ENCODE results near the gene AHI1. TPM values are rescaled to one million over a fixed set of nuclear protein-coding genes. Genes with fewer than 3 reads are reported as not detected.

The AHI1 gene
- total and polyA plus RNA-seq, 2 donors from 2014 or later, result 9.1 to 28.5 TPM

DNA sequence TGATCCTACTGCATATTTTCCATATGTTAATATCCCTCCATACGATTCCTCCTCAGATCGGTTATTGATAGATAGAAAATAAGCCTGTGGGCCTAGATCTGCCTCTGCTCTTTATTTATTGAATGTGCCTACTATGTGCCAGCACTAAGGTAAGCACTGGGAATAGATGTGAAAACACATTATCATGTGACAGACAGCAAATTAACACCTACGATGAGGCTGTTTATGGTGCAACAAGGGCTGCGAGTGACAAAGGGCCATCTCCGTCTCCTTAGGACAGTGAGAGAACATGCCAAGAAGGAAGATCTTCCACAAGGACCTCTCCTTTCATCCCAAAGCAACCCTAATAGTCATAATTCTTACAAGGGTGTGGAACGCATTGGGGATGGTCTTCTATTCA, 225.9 kb downstream of the AHI1 start:
- H3K36me3 ChIP-seq (ENCODE audit: control insufficient read depth in 2 of 3, insufficient read depth in 3 of 3, low read length in 3 of 3), result no peaks in the 10 kb centered on the region
- FAIRE-seq (no peak), DNase-seq (no peak)
- no peak overlapping the region for H3K4me3 ChIP-seq (ENCODE audit: low read length in 3 of 3)
- no peak overlapping the region for H3K9ac ChIP-seq (ENCODE audit: low read length in 3 of 3)
- no peak overlapping the region for H3K27ac ChIP-seq (ENCODE audit: low read depth in 2 of 2, low read length in 2 of 2)
- H3K27me3 ChIP-seq (ENCODE audit: control insufficient read depth, insufficient read depth, low read length), result no peaks in the 10 kb centered on the region
- TF ChIP-seq CTCF (IDR thresholded peaks at IDR 0.05; ENCODE audit: borderline replicate concordance, extremely low read depth, insufficient read depth), result no peak
- H3K4me1 ChIP-seq (ENCODE audit: control insufficient read depth in 2 of 3, insufficient read depth in 2 of 3, low read depth in 1 of 3, low read length in 3 of 3), result peaks cover 0 to 3% (median 0%) of the 10 kb centered on the region in 3 donors
- H3K9me3 ChIP-seq (ENCODE audit: control insufficient read depth in 2 of 3, insufficient read depth in 1 of 3, low read length in 3 of 3), result no peaks in the 10 kb centered on the region
- intact Hi-C loops (cut with DNase I), result no loop called here

DNA sequence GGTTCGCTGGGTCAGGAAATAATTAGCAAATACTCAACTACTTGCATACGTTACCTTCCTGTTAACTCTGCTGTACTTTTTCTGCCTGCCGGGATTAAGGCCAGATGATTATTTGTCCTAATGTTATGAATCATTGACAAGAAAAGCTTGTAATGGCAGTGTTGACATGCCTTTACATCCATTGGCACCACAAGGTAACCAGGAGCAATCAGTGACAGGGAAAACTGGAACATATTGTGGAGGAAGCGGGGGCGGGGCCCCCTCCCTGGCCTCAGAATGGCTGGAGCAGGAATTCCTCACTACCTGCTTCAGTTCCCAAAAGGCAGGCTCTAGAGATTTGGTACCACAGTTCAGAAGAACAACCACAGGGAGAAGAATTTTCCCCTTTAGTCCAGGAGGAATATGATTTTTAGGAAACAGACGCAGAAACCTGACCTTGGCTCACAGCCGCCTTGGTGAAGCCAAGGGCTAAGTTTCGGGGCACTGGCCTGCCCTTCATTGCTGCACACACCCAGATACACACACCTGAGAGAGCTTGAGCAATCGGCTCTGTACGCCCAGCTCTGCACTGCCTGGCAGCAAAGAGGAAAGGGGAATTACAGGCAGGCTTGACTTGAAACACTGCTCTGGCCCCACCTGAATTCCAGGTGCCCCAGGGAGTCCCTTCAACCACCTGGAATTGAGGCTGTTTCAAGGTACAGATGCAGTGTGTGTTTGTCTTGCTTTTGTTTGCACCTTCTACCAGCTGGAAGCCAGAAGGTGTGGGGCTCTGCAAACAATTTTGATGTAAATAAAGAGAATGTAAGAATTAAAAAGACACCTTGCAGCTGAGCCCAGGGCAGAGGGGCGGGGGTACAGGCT, 226.6 kb downstream of the AHI1 start:
- no peaks in the 10 kb centered on the region for H3K36me3 ChIP-seq (ENCODE audit: control insufficient read depth in 2 of 3, insufficient read depth in 3 of 3, low read length in 3 of 3)
- H3K9me3 ChIP-seq (ENCODE audit: control insufficient read depth in 2 of 3, insufficient read depth in 1 of 3, low read length in 3 of 3), result no peaks in the 10 kb centered on the region
- peaks cover 0 to 3% (median 0%) of the 10 kb centered on the region in 3 donors for H3K4me1 ChIP-seq (ENCODE audit: control insufficient read depth in 2 of 3, insufficient read depth in 2 of 3, low read depth in 1 of 3, low read length in 3 of 3)
- FAIRE-seq, result no peak
- no peak overlapping the region for H3K4me3 ChIP-seq (ENCODE audit: low read length in 3 of 3)
- TF ChIP-seq CTCF (IDR thresholded peaks at IDR 0.05; ENCODE audit: borderline replicate concordance, extremely low read depth, insufficient read depth), result no peak
- no peak overlapping the region for H3K9ac ChIP-seq (ENCODE audit: low read length in 3 of 3)
- intact Hi-C loops (cut with DNase I), result no loop called here
- peak in 4 of 5 donors; percentile 39 to 71 (median 59) for DNase-seq
- no peak overlapping the region for H3K27ac ChIP-seq (ENCODE audit: low read depth in 2 of 2, low read length in 2 of 2)
- no peaks in the 10 kb centered on the region for H3K27me3 ChIP-seq (ENCODE audit: control insufficient read depth, insufficient read depth, low read length)

- FAIRE-seq (no peak), DNase-seq (no peak)
- H3K9me3 ChIP-seq (ENCODE audit: control insufficient read depth in 2 of 3, insufficient read depth in 1 of 3, low read length in 3 of 3), result no peaks in the 10 kb centered on the region
- H3K9ac ChIP-seq (ENCODE audit: low read length in 3 of 3), result no peak overlapping the region
- peaks cover 0 to 3% (median 0%) of the 10 kb centered on the region in 3 donors for H3K4me1 ChIP-seq (ENCODE audit: control insufficient read depth in 2 of 3, insufficient read depth in 2 of 3, low read depth in 1 of 3, low read length in 3 of 3)
- TF ChIP-seq CTCF (IDR thresholded peaks at IDR 0.05; ENCODE audit: borderline replicate concordance, extremely low read depth, insufficient read depth), result no peak
- H3K27ac ChIP-seq (ENCODE audit: low read depth in 2 of 2, low read length in 2 of 2), result no peak overlapping the region
- H3K27me3 ChIP-seq (ENCODE audit: control insufficient read depth, insufficient read depth, low read length), result no peaks in the 10 kb centered on the region
- intact Hi-C loops (cut with DNase I), result no loop called here
- H3K36me3 ChIP-seq (ENCODE audit: control insufficient read depth in 2 of 3, insufficient read depth in 3 of 3, low read length in 3 of 3), result no peaks in the 10 kb centered on the region
- no peak overlapping the region for H3K4me3 ChIP-seq (ENCODE audit: low read length in 3 of 3)
These were observed 228.1 kb downstream of the AHI1 start for GRCh38 chr6:135269481-135269891.
